Smooth muscle cell (in vitro differentiated cells): ENCODE measurements around the gene PTPRR. TPM values are rescaled to one million over a fixed set of nuclear protein-coding genes. Genes with fewer than 3 reads are reported as not detected.

ENCODE experiments used
- DNase-seq: peaks from one replicate; lab custom pipeline; 2025; ENCODE audit not compliant: unreplicated experiment; lab: John Stamatoyannopoulos, UW
- H2AFZ ChIP-seq: fragments of 200-600 bp; sonication (generic); 2 replicates; pipeline ENCODE4 v1.6.0; 2016; ENCODE audit warnings: antibody characterized with exemption, low read depth, mild to moderate bottlenecking
- H3F3A ChIP-seq: fragments of 200-600 bp; sonication (generic); 2 replicates; pipeline ENCODE4 v1.6.0; 2017; ENCODE audit warnings: antibody characterized with exemption, low read depth
- H3K27ac ChIP-seq: fragments of 200-600 bp; sonication (generic); 2 replicates; pipeline ENCODE4 v1.5.1; 2016; ENCODE audit warnings: low read depth, mild to moderate bottlenecking
- H3K27me3 ChIP-seq: fragments of 200-600 bp; sonication (generic); 2 replicates; pipeline ENCODE4 v1.6.1; 2016; ENCODE audit warnings: low read depth, mild to moderate bottlenecking
- H3K36me3 ChIP-seq: fragments of 200-600 bp; sonication (generic); 2 replicates; pipeline ENCODE4 v1.5.1; 2016; ENCODE audit warnings: low read depth
- H3K4me1 ChIP-seq: fragments of 200-600 bp; sonication (generic); 2 replicates; pipeline ENCODE4 v1.5.1; 2016; ENCODE audit warnings: low read depth
- H3K4me2 ChIP-seq: fragments of 200-600 bp; sonication (generic); 2 replicates; pipeline ENCODE4 v1.6.0; 2016; ENCODE audit warnings: mild to moderate bottlenecking
- H3K4me3 ChIP-seq: fragments of 200-600 bp; sonication (generic); 2 replicates; pipeline ENCODE4 v1.5.1; 2016; ENCODE audit warnings: mild to moderate bottlenecking
- H3K79me2 ChIP-seq: fragments of 200-600 bp; sonication (generic); 2 replicates; pipeline ENCODE4 v1.6.0; 2016; ENCODE audit warnings: low read depth, mild to moderate bottlenecking
- H3K9ac ChIP-seq: fragments of 200-600 bp; sonication (generic); 2 replicates; pipeline ENCODE4 v1.6.0; 2016; ENCODE audit warnings: low read depth
- H3K9me3 ChIP-seq: fragments of 200-600 bp; sonication (generic); replicated peaks from 2 replicates; pipeline ENCODE4 v1.5.1; 2016; ENCODE audit warnings: low read depth
- H4K20me1 ChIP-seq: fragments of 200-600 bp; sonication (generic); 2 replicates; pipeline ENCODE4 v1.6.0; 2016; ENCODE audit warnings: low read depth
- WGBS: methylation state at CpG from one replicate; pipeline ENCODE4 v1.1.7; 2016; ENCODE audit warnings: low lambda C conversion rate; 5-methylcytosine and 5-hydroxymethylcytosine counted together
- polyA plus RNA-seq: library from polyadenylated mRNA; unstranded; fragments of >200 nt; fragmentation: Nextera tagmentation; extraction: Ambion mirVana; gene quantifications from 2 replicates; pipeline ENCODE4 v1.2.1, GENCODE V29; 2016
- total RNA-seq: library from RNA; depleted of rRNA; stranded (reverse); fragments of >200 nt; gene quantifications from 2 replicates; pipeline ENCODE4 v1.2.3, GENCODE V29; 2014
- TF ChIP-seq, protein P1 (sequence below): fragments of 200-600 bp; sonication (generic); IDR thresholded peaks from 2 replicates; pipeline ENCODE4 v1.5.1; 2017; ENCODE audit warnings: borderline replicate concordance, mild to moderate bottlenecking, antibody characterized with exemption; ENCODE audit not compliant: insufficient read depth, poor library complexity, severe bottlenecking

Gene PTPRR
- total and polyA plus RNA-seq, 2 experiments from 2014 or later, result 2.8 to 17.8 TPM

DNA sequence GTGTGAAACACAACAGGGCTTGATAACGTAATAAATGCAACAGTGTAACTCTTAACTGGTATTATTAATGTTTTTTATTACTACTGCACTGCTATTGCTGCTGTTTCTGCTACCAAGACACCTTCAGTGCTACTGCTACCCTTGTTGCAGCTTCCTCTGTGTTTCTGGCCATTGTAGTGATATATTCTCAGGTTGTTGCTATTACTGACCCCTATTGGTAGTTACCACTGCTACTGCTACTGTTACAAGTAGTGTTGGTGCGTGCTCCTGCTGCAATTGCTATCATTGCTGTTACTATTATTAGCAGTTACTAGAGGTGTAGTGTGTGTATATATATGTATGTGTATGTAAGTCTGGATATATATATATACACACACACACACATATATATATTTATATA is 196.1 kb downstream of the PTPRR start:
- DNase-seq, result no peak
- Histone ChIP-seq H3K4me3 (no peak overlapping the region), H3K4me2 (no peak overlapping the region), H3F3A (no peaks in the 10 kb centered on the region), H4K20me1 (no peaks in the 10 kb centered on the region), H3K79me2 (no peaks in the 10 kb centered on the region), H3K36me3 (no peaks in the 10 kb centered on the region), H3K4me1 (no peaks in the 10 kb centered on the region), H3K27ac (no peak overlapping the region), H3K9ac (no peak overlapping the region), H3K27me3 (no peaks in the 10 kb centered on the region), H3K9me3 (no peaks in the 10 kb centered on the region), H2AFZ (no peak overlapping the region)
- TF ChIP-seq, protein P1, sequence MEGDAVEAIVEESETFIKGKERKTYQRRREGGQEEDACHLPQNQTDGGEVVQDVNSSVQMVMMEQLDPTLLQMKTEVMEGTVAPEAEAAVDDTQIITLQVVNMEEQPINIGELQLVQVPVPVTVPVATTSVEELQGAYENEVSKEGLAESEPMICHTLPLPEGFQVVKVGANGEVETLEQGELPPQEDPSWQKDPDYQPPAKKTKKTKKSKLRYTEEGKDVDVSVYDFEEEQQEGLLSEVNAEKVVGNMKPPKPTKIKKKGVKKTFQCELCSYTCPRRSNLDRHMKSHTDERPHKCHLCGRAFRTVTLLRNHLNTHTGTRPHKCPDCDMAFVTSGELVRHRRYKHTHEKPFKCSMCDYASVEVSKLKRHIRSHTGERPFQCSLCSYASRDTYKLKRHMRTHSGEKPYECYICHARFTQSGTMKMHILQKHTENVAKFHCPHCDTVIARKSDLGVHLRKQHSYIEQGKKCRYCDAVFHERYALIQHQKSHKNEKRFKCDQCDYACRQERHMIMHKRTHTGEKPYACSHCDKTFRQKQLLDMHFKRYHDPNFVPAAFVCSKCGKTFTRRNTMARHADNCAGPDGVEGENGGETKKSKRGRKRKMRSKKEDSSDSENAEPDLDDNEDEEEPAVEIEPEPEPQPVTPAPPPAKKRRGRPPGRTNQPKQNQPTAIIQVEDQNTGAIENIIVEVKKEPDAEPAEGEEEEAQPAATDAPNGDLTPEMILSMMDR, result peak; percentile 15
- WGBS, result 86% methylated on average over 2 of the region's 2 CpGs

DNA sequence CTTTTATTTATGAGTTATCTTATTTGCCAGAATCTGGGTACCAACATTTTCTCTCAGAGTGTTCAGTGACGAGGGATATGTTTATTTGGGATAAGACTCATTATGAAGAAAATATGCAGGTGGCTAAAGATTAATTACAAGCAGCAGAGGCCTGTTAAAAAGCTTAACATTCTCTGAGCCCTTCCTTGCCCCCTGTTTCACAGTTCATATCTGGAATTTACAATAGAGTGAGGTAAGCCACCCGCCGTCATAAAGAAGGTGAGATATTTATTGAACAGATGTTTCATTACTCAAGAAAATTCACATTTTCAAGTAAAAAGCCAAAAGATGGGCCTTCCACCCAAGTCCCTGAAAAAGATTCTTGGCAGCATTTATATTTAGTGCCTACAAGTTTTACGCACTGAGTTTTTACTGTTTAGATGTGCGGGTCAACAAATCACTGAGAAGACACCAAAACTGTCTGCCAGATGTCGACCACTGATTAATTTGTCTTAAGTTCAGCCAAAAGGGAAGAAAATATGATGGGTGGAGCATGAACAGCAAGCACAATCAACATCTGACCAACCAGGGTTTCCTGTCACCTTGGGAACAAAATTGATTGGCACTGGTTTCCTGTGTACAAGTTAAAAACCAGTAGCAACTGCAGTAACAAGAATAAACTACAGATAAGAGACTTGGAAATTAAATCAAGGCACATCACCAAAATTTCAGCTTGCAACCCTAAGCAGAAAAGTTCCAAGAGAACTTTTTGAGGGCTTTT is 197.8 kb downstream of the PTPRR start:
- Histone ChIP-seq H2AFZ (no peak overlapping the region), H3K4me3 (no peak overlapping the region), H3K79me2 (no peaks in the 10 kb centered on the region), H3K9ac (no peak overlapping the region), H3F3A (no peaks in the 10 kb centered on the region), H3K4me2 (no peak overlapping the region), H3K27me3 (no peaks in the 10 kb centered on the region), H3K4me1 (no peaks in the 10 kb centered on the region), H4K20me1 (no peaks in the 10 kb centered on the region), H3K9me3 (no peaks in the 10 kb centered on the region), H3K27ac (no peak overlapping the region), H3K36me3 (no peaks in the 10 kb centered on the region)
- TF ChIP-seq, protein P1, result no peak
- WGBS, result 81% methylated on average over 6 of the region's 6 CpGs
- no peak for DNase-seq

DNA sequence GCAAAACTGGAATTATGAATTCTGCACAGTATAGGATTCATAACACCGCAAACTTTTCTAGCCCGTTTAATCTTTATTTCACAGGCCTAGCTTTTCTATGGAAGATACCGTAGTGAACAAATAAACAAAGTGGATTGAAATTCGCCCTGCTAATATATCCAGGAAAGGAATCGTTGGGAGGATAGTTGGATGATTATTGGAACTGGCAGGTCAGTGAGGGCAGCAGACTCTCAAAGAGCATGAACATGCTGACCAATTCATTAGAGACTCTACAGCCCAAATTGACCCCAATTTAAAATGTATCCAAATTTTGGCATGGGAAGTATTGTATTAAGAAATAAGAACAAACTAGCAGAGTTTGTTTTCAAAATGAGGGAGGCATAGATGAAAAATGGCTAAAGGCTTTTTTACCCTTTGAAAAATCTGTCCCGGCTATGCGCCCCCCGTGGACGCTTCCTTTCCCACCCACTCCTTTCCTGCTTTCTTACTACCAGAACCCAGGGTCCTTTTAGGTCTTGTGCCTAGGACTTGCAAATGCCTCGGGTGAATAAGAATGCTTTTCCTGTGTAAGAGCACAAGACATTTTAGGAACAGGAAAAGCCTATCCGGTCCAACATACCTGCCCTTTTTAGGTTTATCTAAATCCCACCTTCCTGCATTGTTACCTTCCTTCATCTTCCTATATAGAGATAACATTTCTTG is 198.7 kb downstream of the PTPRR start:
- DNase-seq, result no peak
- Histone ChIP-seq H3K27ac (no peak overlapping the region), H3F3A (no peaks in the 10 kb centered on the region), H3K79me2 (no peaks in the 10 kb centered on the region), H3K4me2 (no peak overlapping the region), H2AFZ (peak overlapping the region; percentile 27), H4K20me1 (no peaks in the 10 kb centered on the region), H3K9ac (no peak overlapping the region), H3K36me3 (no peaks in the 10 kb centered on the region), H3K9me3 (no peaks in the 10 kb centered on the region), H3K4me3 (no peak overlapping the region), H3K4me1 (no peaks in the 10 kb centered on the region), H3K27me3 (no peaks in the 10 kb centered on the region)
- TF ChIP-seq, protein P1, result no peak
- WGBS, result 74% methylated on average over 11 of the region's 11 CpGs
